Activated CD4-positive, CD25-positive, alpha-beta regulatory T cell (primary cell): ENCODE measurements around the gene USP3.

Source experiments
- DNase-seq, 4 experiments: peaks; one replicate each; lab custom pipeline; 2025; lab: John Stamatoyannopoulos, UW

The USP3 gene

DNA sequence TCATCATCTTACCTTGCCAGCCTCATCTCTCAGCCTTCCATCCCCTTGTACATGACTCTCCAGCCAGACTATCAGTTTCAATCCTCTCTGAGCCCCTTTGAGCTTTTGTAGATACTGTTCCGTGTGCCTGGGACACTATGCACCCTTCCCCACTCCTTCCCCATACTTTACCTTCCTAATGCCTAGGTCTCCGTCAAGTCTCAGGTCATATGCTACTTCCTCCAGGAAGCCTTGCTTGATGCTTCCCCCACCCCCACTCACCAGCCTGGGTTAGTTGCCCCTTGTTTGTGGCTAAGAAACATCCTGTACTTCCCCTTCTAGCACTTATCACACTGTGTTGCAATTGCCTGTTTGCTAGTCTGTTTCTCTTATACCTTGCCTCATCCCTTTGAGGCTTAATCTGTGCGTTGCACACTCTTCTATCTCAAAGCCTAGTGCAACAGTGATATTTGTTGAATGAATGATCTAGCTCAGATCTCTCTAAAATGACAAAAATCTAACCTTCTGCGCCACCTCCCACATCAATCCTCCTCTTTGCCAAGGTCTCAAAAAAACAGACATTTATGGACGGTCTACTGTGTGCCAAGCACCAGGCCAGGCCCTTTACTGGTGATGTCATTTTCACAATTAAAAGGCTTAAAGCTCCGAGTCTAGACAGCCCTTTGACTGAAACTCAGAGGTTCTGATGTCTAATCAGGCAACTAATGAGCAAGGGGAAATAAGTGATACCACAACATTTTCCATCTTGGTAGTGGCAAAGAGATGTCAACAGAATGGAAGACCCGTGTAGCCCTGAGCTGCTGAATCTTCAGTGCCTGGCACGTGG lies 6.5 kb upstream of the USP3 start:
- DNase-seq, result peak in 2 of 4 experiments; percentile 19 to 42

DNA sequence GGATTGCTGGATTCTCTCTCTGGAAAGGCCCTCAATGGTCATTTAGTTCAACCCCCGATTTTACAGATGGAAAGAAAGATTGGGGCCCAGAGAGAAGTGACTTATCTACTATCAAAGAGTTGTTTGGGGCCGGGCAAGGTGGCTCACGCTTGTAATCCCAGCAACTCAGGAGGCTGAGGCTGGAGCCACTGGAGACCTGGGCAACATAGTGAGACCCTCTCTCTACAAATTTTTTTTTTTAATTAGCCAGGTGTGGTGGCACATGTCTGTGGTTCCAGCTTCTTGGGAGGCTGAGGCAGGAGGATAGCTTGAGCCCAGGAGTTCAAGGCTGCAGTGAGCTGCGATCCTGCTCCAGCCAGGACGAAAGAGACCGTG lies 5.2 kb upstream of the USP3 start:
- DNase-seq, result no peak

DNA sequence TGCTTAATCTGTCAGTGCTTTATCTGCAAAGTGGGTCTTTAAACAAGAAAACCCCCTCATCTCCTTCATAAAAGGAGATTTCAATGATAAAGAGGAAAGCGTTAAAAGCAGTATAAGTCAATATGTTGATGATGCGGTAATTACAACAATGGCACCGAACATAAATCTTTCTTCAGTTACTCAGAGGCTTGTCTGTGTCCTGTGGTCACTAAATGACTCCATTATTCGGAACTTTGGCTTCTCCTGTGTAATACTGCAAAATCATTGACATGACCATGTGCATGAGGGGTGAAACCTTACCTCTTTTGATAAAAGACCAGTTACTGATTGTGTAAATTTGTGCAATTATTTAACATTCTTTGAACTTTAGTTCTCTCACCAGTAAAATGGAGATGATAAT lies 4.8 kb upstream of the USP3 start:
- no peak for DNase-seq

DNA sequence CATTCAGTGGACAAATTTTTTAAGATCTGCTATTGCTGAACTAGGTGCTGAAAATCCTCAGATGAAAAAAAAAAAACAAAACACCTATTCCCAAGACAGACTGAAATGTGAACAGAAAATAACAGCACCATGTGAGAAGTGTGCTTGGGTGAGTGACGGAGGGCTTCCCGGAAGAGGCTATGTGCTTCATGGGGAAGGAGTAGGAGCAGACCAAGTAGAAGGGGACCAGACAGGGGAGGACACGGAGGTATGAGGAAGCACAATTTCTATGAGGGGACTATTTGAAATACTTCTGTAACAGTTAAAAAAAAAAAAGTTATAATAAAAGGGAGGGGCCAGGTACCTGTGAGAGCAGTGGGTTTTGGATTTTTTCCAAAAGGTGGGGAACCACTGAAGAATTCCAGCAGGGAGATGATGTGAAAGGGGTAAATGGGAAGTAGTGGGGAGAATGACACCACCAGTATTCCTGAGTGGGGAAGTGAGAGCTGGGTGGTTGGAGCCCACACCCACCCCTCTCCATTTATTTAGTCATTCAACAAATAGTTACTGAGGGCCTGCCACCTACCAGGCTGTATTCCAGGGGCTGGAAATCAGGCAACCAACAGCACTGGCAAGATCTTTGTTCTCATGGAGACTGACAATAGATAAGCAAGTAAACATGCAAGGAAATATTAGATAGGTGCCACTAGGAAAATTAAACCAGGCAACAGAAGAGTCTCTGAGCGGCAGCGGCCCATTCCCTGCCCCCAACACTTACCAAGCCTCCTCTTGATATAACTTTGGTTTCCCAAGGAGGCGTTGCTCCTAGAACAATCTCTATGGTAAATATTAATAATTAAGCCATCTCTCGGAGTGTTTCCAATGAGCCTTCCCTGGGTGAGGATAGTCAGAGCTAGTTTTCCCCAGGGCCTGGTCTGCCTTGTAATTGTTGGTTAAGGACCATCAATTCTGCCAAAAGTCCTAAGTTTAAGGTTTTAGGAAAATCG lies 3.8 kb upstream of the USP3 start:
- no peak for DNase-seq

- DNase-seq, result no peak
Measured at GRCh38 chr15:63501256-63502089, 2.9 kb upstream of the USP3 start.

- no peak for DNase-seq
Measured at GRCh38 chr15:63502137-63502766, 2.1 kb upstream of the USP3 start.

GRCh38 chr15:63502843-63503738 lies 1.3 kb upstream of the USP3 start:
- DNase-seq, result peak; percentile 30 to 39 (median 34)

DNA sequence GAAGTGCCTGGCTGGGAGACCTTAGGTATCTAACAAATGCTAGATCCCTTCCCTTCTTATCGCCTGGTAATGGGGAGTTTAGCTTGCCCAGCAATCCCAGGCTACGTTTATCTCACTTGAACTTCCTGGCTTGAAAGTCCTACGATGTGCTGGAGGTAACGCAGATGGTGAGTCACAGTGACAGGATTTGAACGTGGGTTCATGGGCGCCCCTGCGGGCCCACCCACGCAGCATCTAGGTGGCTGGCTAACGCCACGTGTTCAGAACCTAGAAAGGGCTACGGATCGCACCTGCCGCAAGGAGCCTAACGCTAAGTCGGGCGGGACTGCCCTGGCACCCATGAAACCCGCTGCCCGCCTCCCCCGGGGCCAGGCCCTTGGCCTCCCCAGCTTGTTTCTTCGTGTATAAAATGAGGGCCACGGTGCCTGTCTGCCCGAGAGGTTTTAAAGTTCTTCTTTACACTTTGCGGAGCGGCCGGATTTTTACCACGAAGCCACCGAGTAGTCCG lies 600 bp upstream of the USP3 start:
- DNase-seq, result peak; percentile 61 to 74 (median 68)

DNA sequence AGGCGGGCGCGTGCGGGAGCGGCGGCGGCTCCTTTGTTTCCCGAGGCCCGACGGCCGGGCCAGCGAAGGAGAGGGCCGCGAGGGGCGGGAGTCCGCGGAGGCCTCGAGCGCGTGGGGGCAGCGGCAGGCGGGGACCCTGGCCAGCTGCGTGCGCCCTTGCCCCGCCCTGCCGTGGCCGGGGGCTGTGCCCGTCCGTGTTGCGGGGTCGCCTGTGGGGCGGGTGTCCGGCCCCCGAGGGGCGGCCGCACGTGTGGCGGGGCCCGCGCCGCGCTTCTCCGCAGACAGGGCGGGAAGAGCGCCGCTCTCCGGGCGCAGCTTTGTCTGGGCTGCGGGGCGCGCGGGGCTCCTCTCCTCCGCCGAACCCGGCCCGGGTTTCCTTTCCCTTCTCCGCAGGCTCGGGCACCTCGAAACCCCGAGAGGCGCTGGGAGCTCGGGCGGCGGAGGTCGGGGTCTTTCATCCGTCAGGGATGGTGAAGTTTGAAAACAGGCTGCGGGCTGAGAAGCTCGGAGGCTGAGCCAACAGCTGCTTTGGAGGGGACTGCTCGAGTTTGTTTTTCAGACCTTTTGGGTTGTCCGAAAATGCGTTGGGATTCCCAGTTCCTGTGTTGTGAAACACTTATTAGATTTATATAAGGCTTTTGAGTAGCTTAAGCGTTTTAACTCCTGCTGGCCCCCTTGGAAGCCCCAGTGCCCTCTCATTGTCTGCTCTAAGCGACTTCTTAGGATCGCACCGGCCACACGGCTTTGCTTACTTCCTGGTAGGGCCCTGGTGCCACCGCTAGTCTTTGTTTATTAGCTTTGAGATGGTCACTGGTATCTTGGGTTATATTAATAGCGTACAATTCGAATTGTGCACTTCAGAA lies 817 bp downstream of the USP3 start:
- DNase-seq, result no peak

GRCh38 chr15:63505842-63506222 lies 1.4 kb downstream of the USP3 start:
- no peak for DNase-seq

GRCh38 chr15:63506537-63507035 lies 2.2 kb downstream of the USP3 start:
- no peak for DNase-seq

DNA sequence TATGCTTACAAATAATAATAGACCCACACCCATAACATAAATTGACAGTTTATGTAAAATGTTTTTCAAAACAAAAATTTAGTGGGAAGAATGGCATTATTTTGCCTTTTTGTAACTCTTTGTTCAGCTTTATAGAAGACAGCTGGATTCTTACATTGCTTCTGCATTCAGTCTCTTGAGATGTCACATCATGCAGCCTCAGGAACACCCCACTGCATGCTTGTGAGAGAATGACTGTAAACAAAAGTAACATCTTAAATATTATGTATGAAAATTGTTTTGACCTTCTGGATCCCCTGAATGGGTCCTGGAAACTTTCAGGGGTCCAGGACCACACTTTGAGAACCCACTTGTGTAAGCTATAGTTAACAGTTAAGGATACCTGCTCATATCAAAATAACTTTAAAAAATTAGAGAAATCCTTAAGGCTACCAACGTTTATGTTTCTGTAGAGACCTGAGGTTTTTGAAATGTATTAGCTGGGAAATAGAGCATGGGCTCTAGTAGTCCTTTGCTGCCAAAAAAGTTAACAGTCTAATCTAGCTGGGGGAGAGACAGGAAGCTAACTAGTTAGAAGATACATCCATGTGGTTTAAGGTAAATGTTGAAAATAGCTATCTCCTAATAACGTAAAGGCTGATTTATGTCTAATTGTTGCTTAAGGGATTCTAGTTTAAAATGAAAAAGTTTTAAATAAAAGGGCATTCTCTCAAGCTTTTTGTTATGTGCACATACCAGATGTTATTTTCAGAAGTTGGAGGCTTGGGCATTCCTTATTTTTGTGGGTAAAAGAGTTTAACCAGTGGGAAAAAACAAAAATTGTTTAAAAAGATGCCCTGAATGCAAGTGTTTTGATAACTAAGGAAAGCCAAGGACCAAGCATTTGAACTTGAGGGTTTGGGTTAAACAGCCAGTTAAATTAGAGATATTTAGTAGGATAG lies 3.8 kb downstream of the USP3 start:
- no peak for DNase-seq

- no peak for DNase-seq
Measured at GRCh38 chr15:63509056-63509954, 4.9 kb downstream of the USP3 start.

- DNase-seq, result no peak
Measured at GRCh38 chr15:63509955-63510940, 5.9 kb downstream of the USP3 start.

DNA sequence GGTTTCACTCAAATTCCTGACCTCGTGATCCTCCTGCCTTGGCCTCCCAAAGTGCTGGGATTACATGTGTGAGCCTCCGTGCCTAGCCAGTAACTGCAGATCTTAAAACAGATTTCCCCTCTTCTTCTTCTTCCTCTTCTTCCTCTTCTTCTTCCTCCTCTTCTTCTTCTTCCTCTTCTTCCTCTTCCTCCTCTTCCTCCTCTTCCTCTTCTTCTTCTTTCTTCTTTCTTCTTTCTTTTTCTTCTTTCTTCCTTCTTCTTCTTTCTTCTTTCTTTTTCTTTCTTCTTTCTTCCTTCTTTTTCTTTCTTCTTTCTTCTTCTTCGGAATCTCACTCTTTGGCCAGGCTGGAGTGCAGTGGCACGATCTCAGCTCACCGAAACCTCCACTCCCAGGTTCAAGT lies 7.8 kb downstream of the USP3 start:
- no peak for DNase-seq

- DNase-seq, result no peak
Measured at GRCh38 chr15:63513271-63513670, 8.9 kb downstream of the USP3 start.
